Measurements from ENCODE around the gene IGF2R.
"Not testable (repeated sequence)": the region's sequence is repeated elsewhere in the genome, so short reads cannot be mapped to it uniquely, and the experiment has no call there.

IGF2R gene

GRCh38 chr6:159953091-159953601 lies 15.7 kb upstream of the IGF2R start:
- DNase-seq (ENCODE audit: low spot score): no peak

GRCh38 chr6:159955945-159956361 lies 12.9 kb upstream of the IGF2R start:
- no peak for DNase-seq (ENCODE audit: low spot score)

GRCh38 chr6:159957071-159957673 lies 11.7 kb upstream of the IGF2R start:
- DNase-seq (ENCODE audit: low spot score): no peak

GRCh38 chr6:159959165-159959975 lies 9.5 kb upstream of the IGF2R start:
- DNase-seq (ENCODE audit: low spot score): no peak

- DNase-seq (ENCODE audit: low spot score): no peak
Measured at GRCh38 chr6:159959976-159960384, 8.9 kb upstream of the IGF2R start.

GRCh38 chr6:159960485-159960884 lies 8.4 kb upstream of the IGF2R start:
- DNase-seq (ENCODE audit: low spot score): no peak

- no peak for DNase-seq (ENCODE audit: low spot score)
Measured at GRCh38 chr6:159961528-159961927, 7.4 kb upstream of the IGF2R start.

- no peak for DNase-seq (ENCODE audit: low spot score)
Measured at GRCh38 chr6:159963111-159963510, 5.8 kb upstream of the IGF2R start.

GRCh38 chr6:159964046-159964445 lies 4.8 kb upstream of the IGF2R start:
- no peak for DNase-seq (ENCODE audit: low spot score)

- no peak for DNase-seq (ENCODE audit: low spot score)
Measured at GRCh38 chr6:159966339-159966738, 2.5 kb upstream of the IGF2R start.

GRCh38 chr6:159966981-159967380 lies 1.9 kb upstream of the IGF2R start:
- no peak for DNase-seq (ENCODE audit: low spot score)

- not testable (repeated sequence) for DNase-seq (ENCODE audit: low spot score)
Measured at GRCh38 chr6:159967621-159968020, 1.3 kb upstream of the IGF2R start.

GRCh38 chr6:159969204-159969912 lies 476 bp downstream of the IGF2R start:
- DNase-seq (ENCODE audit: low spot score): no peak

- DNase-seq (ENCODE audit: low spot score): peak; percentile 71
Measured at GRCh38 chr6:159969921-159970320, 1.0 kb downstream of the IGF2R start.

- no peak for DNase-seq (ENCODE audit: low spot score)
Measured at GRCh38 chr6:159970659-159971063, 1.8 kb downstream of the IGF2R start.

GRCh38 chr6:159971341-159972178 lies 2.7 kb downstream of the IGF2R start:
- no peak for DNase-seq (ENCODE audit: low spot score)

GRCh38 chr6:159972506-159973268 lies 3.8 kb downstream of the IGF2R start:
- no peak for DNase-seq (ENCODE audit: low spot score)

- DNase-seq (ENCODE audit: low spot score): no peak
Measured at GRCh38 chr6:159973406-159973805, 4.5 kb downstream of the IGF2R start.

- DNase-seq (ENCODE audit: low spot score): no peak
Measured at GRCh38 chr6:159973951-159974350, 5.1 kb downstream of the IGF2R start.

- DNase-seq (ENCODE audit: low spot score): no peak
Measured at GRCh38 chr6:159974932-159975331, 6.0 kb downstream of the IGF2R start.

GRCh38 chr6:159976686-159977254 lies 7.9 kb downstream of the IGF2R start:
- DNase-seq (ENCODE audit: low spot score): no peak

All from cerebellar cortex (tissue), 1 donor.